CD4-positive, CD25-positive, alpha-beta regulatory T cell (primary cell): ENCODE measurements around the gene POLR2J. TPM values are rescaled to one million over a fixed set of nuclear protein-coding genes. Genes with fewer than 3 reads are reported as not detected.
A peak's percentile ranks its signal among the peaks of the same experiment; 100 is the strongest.

Experiments used
- ATAC-seq, 2 donors: fragments of 150-1000 bp; cut with Tn5 transposase; one replicate each; pipeline ENCODE4 v1.10.0; 2021; ENCODE audit warnings: low read depth in 2 of 2, moderate number of reproducible peaks in 2 of 2, moderate library complexity in 1 of 2
- DNase-seq, 3 donors: peaks; one replicate each; pipeline versions ENCODE4 v3.0.0 to v3.0.0-alpha.2; 2012 to 2022; ENCODE audit warnings: mixed read lengths in 1 of 3
- H3K27ac ChIP-seq: one replicate; pipeline ENCODE4 v1.7.0; 2013; ENCODE audit warnings: mild to moderate bottlenecking, low read length; ENCODE audit not compliant: insufficient read depth, poor library complexity, severe bottlenecking
- H3K27me3 ChIP-seq: one replicate; pipeline ENCODE4 v1.7.0; 2013; ENCODE audit warnings: low read length; ENCODE audit not compliant: control insufficient read depth, insufficient read depth
- H3K36me3 ChIP-seq: one replicate; pipeline ENCODE4 v1.7.0; 2013; ENCODE audit warnings: mild to moderate bottlenecking, low read length, moderate library complexity; ENCODE audit not compliant: control insufficient read depth, insufficient read depth
- H3K4me1 ChIP-seq: 2 replicates; pipeline ENCODE4 v1.7.0; 2013; ENCODE audit warnings: mild to moderate bottlenecking, low read length; ENCODE audit not compliant: insufficient read depth, control insufficient read depth, poor library complexity, severe bottlenecking
- H3K4me3 ChIP-seq: one replicate; pipeline ENCODE4 v1.7.0; 2013; ENCODE audit warnings: low read depth, mild to moderate bottlenecking, low read length, moderate library complexity
- H3K9me3 ChIP-seq, 2 experiments: 1 replicate in 1 of 2; 2 replicates in 1 of 2; pipeline ENCODE4 v1.7.0; 2013; ENCODE audit warnings: low read length in 2 of 2, mild to moderate bottlenecking in 1 of 2, moderate library complexity in 1 of 2; ENCODE audit not compliant: control insufficient read depth in 2 of 2
- H3K27ac Mint-ChIP-seq, 3 donors: one replicate each; pipeline ENCODE4 v1.8.0; 2020 to 2022; ENCODE audit warnings: mild to moderate bottlenecking in 3 of 3, mixed read lengths in 3 of 3, moderate library complexity in 2 of 3
- H3K27me3 Mint-ChIP-seq: one replicate; pipeline ENCODE4 v1.8.0; 2022; ENCODE audit warnings: mild to moderate bottlenecking, mixed read lengths
- H3K36me3 Mint-ChIP-seq: one replicate; pipeline ENCODE4 v1.8.0; 2020; ENCODE audit warnings: mixed read lengths
- H3K4me1 Mint-ChIP-seq, 4 donors: one replicate each; pipeline ENCODE4 v1.8.0; 2020 to 2022; ENCODE audit warnings: mixed read lengths in 4 of 4, mild to moderate bottlenecking in 1 of 4
- H3K4me3 Mint-ChIP-seq, 4 donors: one replicate each; pipeline ENCODE4 v1.8.0; 2020 to 2022; ENCODE audit warnings: mild to moderate bottlenecking in 4 of 4, mixed read lengths in 4 of 4, moderate library complexity in 3 of 4
- H3K9me3 Mint-ChIP-seq, 7 donors: one replicate each; pipeline ENCODE4 v1.8.0; 2020 to 2022; ENCODE audit warnings: mixed read lengths in 7 of 7, mild to moderate bottlenecking in 3 of 7, moderate library complexity in 2 of 7
- polyA plus RNA-seq, 4 donors: library from polyadenylated mRNA; unstranded; fragments of 300-500 nt; fragmentation: Illumina TruSeq; gene quantifications; one replicate each; pipeline ENCODE4 v1.2.3, GENCODE V29; 2021
- total RNA-seq: library from RNA; stranded (reverse); gene quantifications from one replicate; pipeline ENCODE4 v1.2.3, GENCODE V29; 2022

POLR2J gene
- total and polyA plus RNA-seq, 5 donors from 2014 or later, result 39.1 to 109 (median 104) TPM

DNA sequence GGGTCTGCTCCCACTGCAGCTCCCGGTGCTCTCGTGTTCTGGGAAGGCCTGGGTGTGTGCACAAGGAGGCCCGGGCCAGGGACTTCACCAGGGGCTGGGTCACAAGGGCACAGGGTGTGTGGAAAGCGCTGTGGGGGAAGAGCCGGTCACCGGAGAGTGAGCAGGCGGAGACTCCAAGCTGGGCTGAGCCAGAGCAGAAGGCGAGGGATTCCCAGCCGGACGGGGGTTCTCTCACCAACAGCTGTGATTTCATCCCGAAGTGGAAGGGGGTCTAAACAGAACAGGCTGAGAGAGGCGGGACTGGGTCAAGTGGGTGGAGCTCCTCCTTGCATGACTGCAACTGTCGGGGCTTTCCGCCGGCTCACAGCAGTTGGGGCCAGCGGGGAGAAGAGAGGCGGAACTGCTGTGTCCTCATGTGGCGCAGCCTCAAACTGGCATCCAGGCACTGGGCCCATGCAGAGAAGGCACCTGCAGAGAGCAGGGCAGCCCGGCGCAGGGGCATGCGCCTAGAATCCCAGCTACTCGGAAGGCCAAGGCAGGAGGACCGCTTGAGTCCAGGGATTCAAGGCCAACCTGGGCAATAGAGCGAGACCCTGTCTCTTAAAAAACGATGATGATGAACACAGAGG is 53.0 kb downstream of the POLR2J start:
- peak; percentile 78 to 79 for ATAC-seq
- peak overlapping the region; percentile 100 for H3K27ac Mint-ChIP-seq

GRCh38 chr7:102424787-102425218 is 53.9 kb downstream of the POLR2J start:
- Histone ChIP-seq H3K36me3 (peaks cover 2% of the 10 kb centered on the region), H3K4me1 (peaks cover 45% of the 10 kb centered on the region), H3K27ac (peak overlapping the region; percentile 98), H3K27me3 (no peaks in the 10 kb centered on the region), H3K4me3 (no peak overlapping the region), H3K9me3 (no peaks in the 10 kb centered on the region)
- Mint-ChIP-seq H3K36me3 (peaks cover 27% of the 10 kb centered on the region), H3K27ac (peak overlapping the region; percentile 100), H3K9me3 (no peaks in the 10 kb centered on the region), H3K4me1 (peaks cover 18 to 70% (median 52%) of the 10 kb centered on the region in 4 donors), H3K4me3 (peak overlapping the region in 2 of 4 donors; percentile 74 to 92), H3K27me3 (no peaks in the 10 kb centered on the region)
- ATAC-seq (no peak), DNase-seq (no peak)

More for the DNA sequence above, 53.0 kb downstream of the POLR2J start:
- DNase-seq, result peak; percentile 72 to 90 (median 73)
- peak overlapping the region; percentile 98 for H3K27ac ChIP-seq
- Mint-ChIP-seq H3K4me3 (peak overlapping the region; percentile 86 to 96 (median 90)), H3K4me1 (peaks cover 12 to 70% (median 48%) of the 10 kb centered on the region in 4 donors), H3K27me3 (no peaks in the 10 kb centered on the region), H3K9me3 (no peaks in the 10 kb centered on the region), H3K36me3 (peaks cover 19% of the 10 kb centered on the region)
- H3K4me3 ChIP-seq, result peak overlapping the region; percentile 76
- H3K36me3 ChIP-seq, result peaks cover 2% of the 10 kb centered on the region
- H3K27me3 ChIP-seq, result no peaks in the 10 kb centered on the region
- no peaks in the 10 kb centered on the region for H3K9me3 ChIP-seq
- H3K4me1 ChIP-seq, result peaks cover 48% of the 10 kb centered on the region

DNA sequence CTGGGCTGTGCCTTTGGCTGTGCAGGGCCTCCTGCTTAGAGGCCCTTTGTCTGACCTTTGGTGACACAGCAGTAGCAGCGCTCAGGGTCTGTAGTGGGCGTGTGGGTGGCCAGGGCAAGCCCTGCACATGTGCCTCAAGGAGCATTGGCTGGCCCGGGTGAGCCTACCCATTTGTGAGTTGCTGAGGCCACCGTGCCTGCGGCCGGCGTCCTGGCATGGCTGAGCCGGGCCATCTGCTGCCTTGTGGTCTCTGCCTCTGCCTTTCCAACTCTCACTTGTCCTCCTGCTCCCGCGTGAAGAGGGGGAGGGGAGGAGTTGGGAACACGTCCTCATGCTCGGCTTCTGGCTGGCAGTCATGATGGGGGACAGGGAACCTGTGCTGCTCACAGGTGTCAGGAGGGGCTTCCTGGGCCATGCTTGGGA is 54.6 kb downstream of the POLR2J start:
- H3K27ac Mint-ChIP-seq, result peak overlapping the region; percentile 100
- peaks cover 41% of the 10 kb centered on the region for H3K4me1 ChIP-seq
- no peak for DNase-seq
- no peaks in the 10 kb centered on the region for H3K27me3 Mint-ChIP-seq
- H3K36me3 Mint-ChIP-seq, result peaks cover 30% of the 10 kb centered on the region
- H3K9me3 Mint-ChIP-seq, result no peaks in the 10 kb centered on the region
- no peaks in the 10 kb centered on the region for H3K27me3 ChIP-seq
- H3K4me3 ChIP-seq, result no peak overlapping the region
- no peaks in the 10 kb centered on the region for H3K9me3 ChIP-seq
- ATAC-seq, result no peak
- H3K27ac ChIP-seq, result no peak overlapping the region
- H3K36me3 ChIP-seq, result peaks cover 2% of the 10 kb centered on the region
- H3K4me3 Mint-ChIP-seq, result peak overlapping the region in 1 of 4 donors; percentile 74
- peaks cover 18 to 69% (median 47%) of the 10 kb centered on the region in 4 donors for H3K4me1 Mint-ChIP-seq

Other genes with a start within 250 kb of the POLR2J start
- 0.89 TPM for gene SH2B2, start 192.1 kb downstream of the POLR2J start, total RNA-seq
- gene SH2B2, start 192.1 kb downstream of the POLR2J start, polyA plus RNA-seq, result under 1 TPM; 0.24 to 0.94 (median 0.48) TPM
- not detected for gene SPDYE6, start 122.5 kb downstream of the POLR2J start, total RNA-seq
- gene SPDYE6, start 122.5 kb downstream of the POLR2J start, polyA plus RNA-seq, result under 1 TPM in 2 of 4 donors, not detected in 2; 0.16 to 0.22 TPM
- gene PRKRIP1, start 82.6 kb downstream of the POLR2J start, total RNA-seq, result 47.7 TPM
- gene PRKRIP1, start 82.6 kb downstream of the POLR2J start, polyA plus RNA-seq, result 10 to 100 TPM; 12.3 to 15.5 (median 14.8) TPM
- 14.6 TPM for gene ORAI2, start 45.3 kb downstream of the POLR2J start, total RNA-seq
- 10 to 100 TPM; 15.8 to 26.6 (median 17.7) TPM for gene ORAI2, start 45.3 kb downstream of the POLR2J start, polyA plus RNA-seq
- gene ALKBH4, start 14.1 kb downstream of the POLR2J start, total RNA-seq, result 7.4 TPM
- 10 to 100 TPM; 18.4 to 20.6 (median 19.4) TPM for gene ALKBH4, start 14.1 kb downstream of the POLR2J start, polyA plus RNA-seq
- 12.9 TPM for gene LRWD1, start 13.9 kb downstream of the POLR2J start, total RNA-seq
- gene LRWD1, start 13.9 kb downstream of the POLR2J start, polyA plus RNA-seq, result 10 to 100 TPM; 12.4 to 15.3 (median 13.7) TPM
- 32.4 TPM for gene RASA4B, start 38.9 kb upstream of the POLR2J start, total RNA-seq
- 10 to 100 TPM in 1 of 4 donors, 1 to 10 TPM in 3; 8.0 to 14.2 (median 9.3) TPM for gene RASA4B, start 38.9 kb upstream of the POLR2J start, polyA plus RNA-seq
- gene UPK3BL2, start 64.8 kb upstream of the POLR2J start, total RNA-seq, result 98.1 TPM
- 1 to 10 TPM in 3 of 4 donors, under 1 TPM in 1; 0.86 to 3.3 (median 1.5) TPM for gene UPK3BL2, start 64.8 kb upstream of the POLR2J start, polyA plus RNA-seq
- gene SPDYE2, start 72.3 kb upstream of the POLR2J start, total RNA-seq, result 0.39 TPM
- under 1 TPM; 0.19 to 0.66 (median 0.47) TPM for gene SPDYE2, start 72.3 kb upstream of the POLR2J start, polyA plus RNA-seq
- gene POLR2J3, start 93.7 kb upstream of the POLR2J start, total RNA-seq, result 214 TPM
- gene POLR2J3, start 93.7 kb upstream of the POLR2J start, polyA plus RNA-seq, result 10 to 100 TPM; 19.9 to 33.7 (median 27.9) TPM
- gene RASA4, start 137.8 kb upstream of the POLR2J start, total RNA-seq, result 67.5 TPM
- 10 to 100 TPM; 17.7 to 24.2 (median 19.3) TPM for gene RASA4, start 137.8 kb upstream of the POLR2J start, polyA plus RNA-seq
- gene UPK3BL1, start 163.9 kb upstream of the POLR2J start, total RNA-seq, result 119 TPM
- gene UPK3BL1, start 163.9 kb upstream of the POLR2J start, polyA plus RNA-seq, result 10 to 100 TPM in 3 of 4 donors, 1 to 10 TPM in 1; 9.7 to 32.6 (median 21.9) TPM
- not detected for gene SPDYE2B, start 171.4 kb upstream of the POLR2J start, total RNA-seq
- under 1 TPM in 1 of 4 donors, not detected in 3; 0.41 TPM for gene SPDYE2B, start 171.4 kb upstream of the POLR2J start, polyA plus RNA-seq
- gene POLR2J2, start 192.7 kb upstream of the POLR2J start, total RNA-seq, result 56.4 TPM
- 1 to 10 TPM; 1.3 to 3.3 (median 1.9) TPM for gene POLR2J2, start 192.7 kb upstream of the POLR2J start, polyA plus RNA-seq